NCI-H2107 (cell line): ENCODE data around the gene BIRC3.
"Not testable (repeated sequence)": the region's sequence is repeated elsewhere in the genome, so short reads cannot be mapped to it uniquely, and the experiment has no call there.

Source experiments
- DNase-seq: peaks from one replicate; lab custom pipeline; 2025; lab: John Stamatoyannopoulos, UW

BIRC3 gene

GRCh38 chr11:102374633-102375424, 57.5 kb downstream of the BIRC3 start:
- DNase-seq: not testable (repeated sequence)

DNA sequence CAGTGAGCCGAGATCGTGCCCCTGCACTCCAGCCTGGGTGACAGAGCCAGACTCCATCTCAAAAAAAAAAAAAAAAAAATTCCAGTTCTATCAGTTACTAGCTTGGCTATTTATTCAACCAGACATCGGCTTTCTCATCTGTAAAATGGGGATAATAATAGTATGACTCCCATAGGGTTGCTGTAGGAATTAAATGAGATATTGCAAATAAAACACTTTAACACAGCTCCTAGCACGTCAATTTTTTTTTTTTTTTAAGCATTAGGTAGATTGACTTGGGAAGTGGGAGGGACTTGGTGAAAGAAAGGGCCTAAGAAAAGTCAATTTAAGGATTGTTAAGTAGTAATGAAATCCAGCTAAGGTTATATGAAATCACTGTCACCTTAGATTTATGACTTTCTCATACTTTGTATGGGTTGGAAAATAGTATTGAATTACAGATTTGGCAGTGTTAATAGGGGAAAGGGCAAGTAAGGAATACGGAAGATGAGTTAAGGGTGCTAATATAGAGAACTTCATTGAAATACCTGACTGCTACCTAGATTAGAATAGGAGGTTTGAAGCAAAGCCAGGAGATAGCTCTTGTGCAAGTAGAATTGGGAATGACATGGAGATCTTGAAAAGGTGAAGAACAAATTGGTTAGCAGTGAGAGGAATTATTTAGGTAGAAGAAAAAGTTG, 58.6 kb downstream of the BIRC3 start:
- no peak for DNase-seq

GRCh38 chr11:102377891-102378290, 60.6 kb downstream of the BIRC3 start:
- DNase-seq: no peak

DNA sequence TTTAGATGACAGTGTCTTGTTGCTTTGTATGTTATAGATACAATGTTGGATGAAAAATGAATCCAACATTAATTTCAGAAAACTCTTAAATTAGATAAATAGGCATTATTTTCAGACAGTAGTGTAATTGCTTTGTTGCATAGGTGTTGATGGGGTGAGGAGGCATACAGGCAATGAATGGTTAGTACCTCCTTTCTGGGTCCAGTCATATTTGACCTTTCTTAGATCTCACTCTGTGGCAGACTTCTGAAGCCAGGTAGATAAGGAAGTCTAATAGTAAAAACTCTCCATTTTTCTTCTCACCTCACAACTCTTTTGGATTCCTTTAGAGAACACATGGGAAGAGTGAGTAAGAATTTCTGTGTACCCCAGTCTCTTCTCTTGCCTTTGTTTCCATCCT, 61.5 kb downstream of the BIRC3 start:
- no peak for DNase-seq

DNA sequence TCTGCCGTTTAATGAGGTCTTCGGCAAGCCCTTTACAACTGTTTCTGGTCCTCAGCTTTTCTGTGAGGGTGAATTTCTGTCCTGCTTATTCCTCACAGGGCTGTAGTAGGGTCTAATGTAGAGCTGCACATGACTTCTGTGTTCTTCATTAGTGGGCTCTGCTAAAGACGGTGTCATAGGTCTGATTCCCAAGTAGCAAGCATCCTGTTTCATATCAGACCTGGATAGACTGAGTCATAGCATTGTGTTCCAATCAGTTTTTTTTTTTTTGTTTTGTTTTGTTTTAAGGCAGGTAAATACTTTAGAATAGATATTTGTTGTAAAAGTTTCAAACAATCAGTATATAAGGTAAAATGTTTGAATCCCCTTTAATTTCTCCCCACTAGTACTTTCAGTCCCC, 65.1 kb downstream of the BIRC3 start:
- no peak for DNase-seq

GRCh38 chr11:102383839-102384238, 66.6 kb downstream of the BIRC3 start:
- no peak for DNase-seq

- no peak for DNase-seq
Observed at GRCh38 chr11:102384419-102385079, 67.3 kb downstream of the BIRC3 start.

DNA sequence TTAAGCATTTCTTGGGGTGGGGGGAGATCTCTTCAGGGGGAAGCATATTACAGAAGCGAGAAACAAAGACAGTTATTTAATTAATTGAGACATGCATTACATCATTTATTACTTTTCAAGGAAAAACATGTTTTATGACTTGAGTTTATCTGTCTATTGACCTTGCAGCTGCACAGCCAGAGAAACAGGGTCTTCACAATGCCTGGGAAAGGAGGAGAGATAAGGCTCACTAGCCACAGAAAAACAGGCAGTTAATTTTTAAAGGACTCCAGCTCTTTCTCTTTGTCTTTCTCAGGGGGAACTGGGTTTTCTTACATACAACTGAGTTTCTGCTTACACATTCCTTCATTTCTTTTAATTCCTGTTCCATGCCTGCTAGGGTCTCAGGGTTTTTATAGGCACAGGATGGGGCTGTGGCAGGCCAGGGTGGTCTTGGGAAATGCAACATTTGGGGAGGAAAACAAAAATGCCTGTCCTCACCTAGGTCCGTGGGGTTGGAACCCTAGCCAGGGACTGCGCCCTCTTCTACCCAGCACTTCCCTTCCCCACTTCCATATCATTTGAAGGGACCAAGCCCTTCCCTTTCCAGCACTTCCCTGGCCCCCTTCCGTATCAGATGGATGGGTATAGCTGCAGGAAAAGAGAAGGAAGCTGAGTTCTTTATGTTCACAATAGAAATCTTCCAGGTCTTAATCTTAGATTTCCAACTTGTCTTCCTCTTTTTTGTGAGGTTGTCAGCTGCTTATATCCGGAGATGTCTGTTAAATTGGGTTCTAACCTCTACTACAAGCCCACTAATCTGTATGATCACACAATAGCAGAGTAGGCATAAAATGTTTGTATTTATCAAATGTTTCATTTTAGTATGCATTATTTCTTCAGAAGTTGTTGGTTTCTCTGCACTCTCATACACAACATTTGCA, 68.1 kb downstream of the BIRC3 start:
- no peak for DNase-seq

GRCh38 chr11:102386136-102386734, 69.0 kb downstream of the BIRC3 start:
- DNase-seq: no peak

- no peak for DNase-seq
Observed at GRCh38 chr11:102387043-102387781, 69.9 kb downstream of the BIRC3 start.
